HFFc6 (cell line): ENCODE results near the gene SPATA7. TPM values are rescaled to one million over a fixed set of nuclear protein-coding genes. Genes with fewer than 3 reads are reported as not detected.

Source experiments
- DNase-seq: peaks from one replicate; pipeline ENCODE4 v3.0.0-alpha.2; 2018
- H3K27ac Mint-ChIP-seq: 2 replicates; pipeline ENCODE4 v1.8.0; 2020; ENCODE audit warnings: mild to moderate bottlenecking, mixed read lengths
- H3K27me3 Mint-ChIP-seq: 2 replicates; pipeline ENCODE4 v1.8.0; 2021; ENCODE audit warnings: mild to moderate bottlenecking, moderate library complexity, mixed read lengths; ENCODE audit not compliant: insufficient read depth
- H3K36me3 Mint-ChIP-seq: 2 replicates; pipeline ENCODE4 v1.8.0; 2021; ENCODE audit warnings: low read depth, mixed read lengths
- H3K4me1 Mint-ChIP-seq: 2 replicates; pipeline ENCODE4 v1.8.0; 2020; ENCODE audit warnings: low read depth, mixed read lengths
- H3K4me3 Mint-ChIP-seq: 2 replicates; pipeline ENCODE4 v1.8.0; 2020; ENCODE audit warnings: mild to moderate bottlenecking, moderate library complexity, mixed read lengths
- H3K9me3 Mint-ChIP-seq: 2 replicates; pipeline ENCODE4 v1.8.0; 2020; ENCODE audit warnings: mild to moderate bottlenecking, mixed read lengths
- CTCF ChIP-seq: fragments of 200-600 bp; sonication (generic); IDR thresholded peaks from 2 replicates; pipeline ENCODE4 v1.5.0; 2021; ENCODE audit warnings: antibody characterized with exemption, mild to moderate bottlenecking
- total RNA-seq, 6 experiments: library from RNA; stranded (reverse); fragmentation: NEBNext Ultra II Directional; extraction: Animal tissue kit (Norgen Biotek cat#: 25700); gene quantifications; 2 replicates in 1 of 6; 3 replicates in 5 of 6; pipeline ENCODE4 v1.2.3, GENCODE V29; 2021

The SPATA7 gene
- total RNA-seq, 6 experiments from 2014 or later: 6.1 to 7.4 (median 6.8) TPM

GRCh38 chr14:88476825-88477224 lies 91.4 kb downstream of the SPATA7 start:
- Mint-ChIP-seq H3K36me3 (peaks cover 50% of the 10 kb centered on the region), H3K9me3 (no peaks in the 10 kb centered on the region), H3K27ac (peak overlapping the region; percentile 91), H3K27me3 (peaks cover 2% of the 10 kb centered on the region; the same call in 1 of the 2 replicates), H3K4me1 (peaks cover 41% of the 10 kb centered on the region), H3K4me3 (peak overlapping the region; percentile 42)
- no peak for TF ChIP-seq CTCF
- no peak for DNase-seq

GRCh38 chr14:88477513-88478250 lies 92.2 kb downstream of the SPATA7 start:
- H3K27ac Mint-ChIP-seq: peak overlapping the region; percentile 91
- no peak for DNase-seq
- peaks cover 53% of the 10 kb centered on the region for H3K36me3 Mint-ChIP-seq
- peaks cover 39% of the 10 kb centered on the region for H3K4me1 Mint-ChIP-seq
- H3K9me3 Mint-ChIP-seq: no peaks in the 10 kb centered on the region
- peak overlapping the region; percentile 24; the same call in 1 of the 2 replicates for H3K4me3 Mint-ChIP-seq
- peaks cover 2% of the 10 kb centered on the region; the same call in 1 of the 2 replicates for H3K27me3 Mint-ChIP-seq
- no peak for TF ChIP-seq CTCF

- H3K27me3 Mint-ChIP-seq: peaks cover 2% of the 10 kb centered on the region
- peaks cover 54% of the 10 kb centered on the region for H3K36me3 Mint-ChIP-seq
- no peak overlapping the region for H3K27ac Mint-ChIP-seq
- peaks cover 33% of the 10 kb centered on the region for H3K4me1 Mint-ChIP-seq
- H3K4me3 Mint-ChIP-seq: no peak overlapping the region
- DNase-seq: no peak
- no peak for TF ChIP-seq CTCF
- H3K9me3 Mint-ChIP-seq: no peaks in the 10 kb centered on the region
Measured at GRCh38 chr14:88478931-88479330, 93.5 kb downstream of the SPATA7 start.

- Mint-ChIP-seq H3K27me3 (peaks cover 2% of the 10 kb centered on the region), H3K27ac (no peak overlapping the region), H3K4me3 (no peak overlapping the region), H3K36me3 (peaks cover 53% of the 10 kb centered on the region), H3K4me1 (peaks cover 33% of the 10 kb centered on the region), H3K9me3 (no peaks in the 10 kb centered on the region)
- TF ChIP-seq CTCF: no peak
- no peak for DNase-seq
Measured at GRCh38 chr14:88479574-88479987, 94.1 kb downstream of the SPATA7 start.

GRCh38 chr14:88481059-88481458 lies 95.6 kb downstream of the SPATA7 start:
- Mint-ChIP-seq H3K9me3 (no peaks in the 10 kb centered on the region), H3K36me3 (peaks cover 47% of the 10 kb centered on the region), H3K27me3 (no peaks in the 10 kb centered on the region; the same call in 1 of the 2 replicates), H3K27ac (no peak overlapping the region), H3K4me3 (no peak overlapping the region), H3K4me1 (peaks cover 27% of the 10 kb centered on the region)
- DNase-seq: no peak
- no peak for TF ChIP-seq CTCF
